HEK293T (cell line): ENCODE measurements around the gene NOP53.

Experiments
- CTCF ChIA-PET: fragments of 350-600 bp; formaldehyde crosslinking; extraction: SDS; loops from one replicate; lab custom pipeline; 2021; ENCODE audit warnings: antibody characterized with exemption, inconsistent platforms; lab: Yijun Ruan, JAX
- POLR2A ChIA-PET: fragments of 350-600 bp; formaldehyde crosslinking; extraction: SDS; loops from one replicate; lab custom pipeline; 2020; ENCODE audit warnings: antibody characterized with exemption, inconsistent platforms; lab: Yijun Ruan, JAX
- DNase-seq: peaks from one replicate; pipeline ENCODE4 v3.0.0; 2012; ENCODE audit warnings: mixed read lengths; ENCODE audit errors: extremely low spot score
- ARNT ChIP-seq: fragments of 450-650 bp; IDR thresholded peaks from 2 replicates; pipeline ENCODE4 v1.6.1; 2017; ENCODE audit warnings: mild to moderate bottlenecking
- BHLHE40 ChIP-seq: fragments of 450-650 bp; IDR thresholded peaks from 2 replicates; pipeline ENCODE4 v1.6.1; 2016; ENCODE audit warnings: mild to moderate bottlenecking, moderate library complexity, borderline replicate concordance
- CTBP1 ChIP-seq: fragments of 450-650 bp; IDR thresholded peaks from 2 replicates; pipeline ENCODE4 v1.6.1; 2016; ENCODE audit warnings: borderline replicate concordance
- ELF4 ChIP-seq: fragments of 450-650 bp; IDR thresholded peaks from 2 replicates; pipeline ENCODE4 v1.6.1; 2017; ENCODE audit warnings: antibody characterized with exemption
- FOXA1 ChIP-seq: fragments of 450-650 bp; IDR thresholded peaks from 2 replicates; pipeline ENCODE4 v1.6.1; 2016; ENCODE audit warnings: mild to moderate bottlenecking
- FOXK2 ChIP-seq: fragments of 450-650 bp; IDR thresholded peaks from 2 replicates; pipeline ENCODE4 v1.6.1; 2016; ENCODE audit warnings: mild to moderate bottlenecking
- FOXM1 ChIP-seq: fragments of 450-650 bp; IDR thresholded peaks from 2 replicates; pipeline ENCODE4 v1.6.1; 2017; ENCODE audit warnings: mild to moderate bottlenecking, borderline replicate concordance
- HDGF ChIP-seq: fragments of 450-650 bp; IDR thresholded peaks from 2 replicates; pipeline ENCODE4 v1.6.1; 2017; ENCODE audit warnings: antibody characterized with exemption, borderline replicate concordance
- L3MBTL2 ChIP-seq: fragments of 450-650 bp; conservative IDR thresholded peaks from 2 replicates; pipeline ENCODE4 v1.6.1; 2016; ENCODE audit warnings: mild to moderate bottlenecking
- LEF1 ChIP-seq: fragments of 450-650 bp; IDR thresholded peaks from 2 replicates; pipeline ENCODE4 v1.6.1; 2017; ENCODE audit warnings: mild to moderate bottlenecking, borderline replicate concordance
- NFRKB ChIP-seq: fragments of 450-650 bp; IDR thresholded peaks from 2 replicates; pipeline ENCODE4 v1.6.1; 2016; ENCODE audit warnings: mild to moderate bottlenecking, moderate library complexity
- SP1 ChIP-seq: fragments of 450-650 bp; IDR thresholded peaks from 2 replicates; pipeline ENCODE4 v1.6.1; 2017
- SUZ12 ChIP-seq: fragments of 450-650 bp; IDR thresholded peaks from 2 replicates; pipeline ENCODE4 v1.6.1; 2016; ENCODE audit warnings: mild to moderate bottlenecking
- TARDBP ChIP-seq: fragments of 450-650 bp; IDR thresholded peaks from 2 replicates; pipeline ENCODE4 v1.6.1; 2016
- ZNF384 ChIP-seq: fragments of 450-650 bp; IDR thresholded peaks from 2 replicates; pipeline ENCODE4 v1.6.1; 2016
- TF ChIP-seq, protein P1 (sequence below): fragments of 450-650 bp; IDR thresholded peaks from 2 replicates; pipeline ENCODE4 v1.6.1; 2016

The NOP53 gene

DNA sequence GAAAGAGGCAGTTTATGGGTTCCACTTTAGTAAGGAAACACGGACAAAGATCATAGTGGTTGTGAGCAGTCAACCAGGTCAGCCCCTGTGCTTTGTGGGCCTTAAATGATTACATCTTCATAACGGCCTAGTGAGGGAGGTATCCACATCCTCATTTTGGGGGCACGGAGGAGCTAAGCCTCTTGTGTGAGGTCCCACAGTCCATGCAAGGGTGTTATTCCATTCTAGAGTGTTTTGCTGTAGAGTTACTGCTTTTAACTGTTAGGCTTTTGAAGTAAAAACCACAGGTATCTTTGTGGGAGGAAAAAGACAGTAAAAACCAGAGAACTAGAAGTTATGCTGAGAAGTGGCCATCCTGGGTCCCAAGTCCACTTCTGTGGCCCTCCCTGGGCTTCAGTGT is 4.0 kb downstream of the NOP53 start:
- POLR2A ChIA-PET: no interaction called here

DNA sequence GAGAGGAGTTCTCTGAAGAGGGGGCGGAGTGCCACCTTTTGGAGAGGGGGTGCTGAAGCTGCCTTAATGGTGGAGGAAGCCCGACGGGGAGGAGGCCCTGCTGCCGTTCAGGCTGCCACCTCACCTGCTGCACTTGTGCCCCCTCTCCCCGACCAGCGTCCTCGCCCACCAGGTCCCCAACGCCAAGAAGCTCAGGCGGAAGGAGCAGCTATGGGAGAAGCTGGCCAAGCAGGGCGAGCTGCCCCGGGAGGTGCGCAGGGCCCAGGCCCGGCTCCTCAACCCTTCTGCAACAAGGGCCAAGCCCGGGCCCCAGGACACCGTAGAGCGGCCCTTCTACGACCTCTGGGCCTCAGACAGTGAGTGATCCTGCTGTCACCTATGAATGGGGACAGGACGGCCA is 5.4 kb downstream of the NOP53 start:
- CTCF ChIA-PET: no interaction called here
- DNase-seq: no peak
- POLR2A ChIA-PET: no interaction called here
- TF ChIP-seq FOXK2 (no peak), HDGF (no peak), ELF4 (no peak), SP1 (no peak), FOXA1 (no peak), LEF1 (no peak), BHLHE40 (no peak), ARNT (no peak)
- TF ChIP-seq, protein P1, sequence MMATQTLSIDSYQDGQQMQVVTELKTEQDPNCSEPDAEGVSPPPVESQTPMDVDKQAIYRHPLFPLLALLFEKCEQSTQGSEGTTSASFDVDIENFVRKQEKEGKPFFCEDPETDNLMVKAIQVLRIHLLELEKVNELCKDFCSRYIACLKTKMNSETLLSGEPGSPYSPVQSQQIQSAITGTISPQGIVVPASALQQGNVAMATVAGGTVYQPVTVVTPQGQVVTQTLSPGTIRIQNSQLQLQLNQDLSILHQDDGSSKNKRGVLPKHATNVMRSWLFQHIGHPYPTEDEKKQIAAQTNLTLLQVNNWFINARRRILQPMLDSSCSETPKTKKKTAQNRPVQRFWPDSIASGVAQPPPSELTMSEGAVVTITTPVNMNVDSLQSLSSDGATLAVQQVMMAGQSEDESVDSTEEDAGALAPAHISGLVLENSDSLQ: no peak

More for the DNA sequence above, 4.0 kb downstream of the NOP53 start:
- CTCF ChIA-PET: no interaction called here
- TF ChIP-seq BHLHE40 (no peak), L3MBTL2 (no peak), FOXA1 (no peak), FOXM1 (no peak), ZNF384 (no peak), SUZ12 (no peak), SP1 (no peak), FOXK2 (no peak), NFRKB (no peak), TARDBP (no peak)
- TF ChIP-seq, protein P1: no peak
- no peak for DNase-seq

DNA sequence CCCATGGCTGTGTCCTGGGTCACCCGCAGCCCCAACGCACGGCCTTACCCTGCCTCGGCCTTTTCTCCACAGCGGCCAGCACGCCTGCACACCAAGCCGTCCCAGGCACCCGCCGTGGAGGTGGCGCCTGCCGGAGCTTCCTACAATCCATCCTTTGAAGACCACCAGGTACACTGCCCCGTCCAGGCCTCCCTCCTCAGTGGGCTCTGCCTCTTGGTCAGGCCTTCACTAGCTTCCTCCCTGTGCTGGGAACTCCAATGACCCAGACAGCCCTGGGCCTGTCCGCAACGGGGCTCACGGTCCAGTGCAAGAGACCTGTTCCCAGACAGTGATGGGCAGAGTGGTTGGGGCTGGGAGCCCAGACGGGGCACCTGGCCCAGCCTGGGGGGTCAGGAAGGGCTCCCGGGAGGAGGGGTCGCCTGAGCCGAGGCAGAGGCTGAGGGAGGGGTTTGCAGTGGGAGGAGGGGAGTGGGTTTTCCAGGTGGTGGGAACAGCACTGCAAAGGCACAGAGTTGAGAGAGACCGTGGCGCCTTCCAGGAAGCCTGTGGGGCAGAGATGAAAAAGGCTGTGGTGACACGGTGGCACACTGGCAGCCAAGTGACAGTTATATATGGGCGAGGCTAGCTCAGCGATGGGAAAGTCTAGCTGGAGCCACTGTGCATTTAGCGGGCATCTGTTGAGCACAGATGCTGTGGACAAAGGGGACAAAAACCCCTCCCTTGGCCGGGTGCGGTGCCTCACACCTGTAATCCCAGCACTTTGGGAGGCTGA is 7.3 kb downstream of the NOP53 start:
- POLR2A ChIA-PET: no interaction called here
- no peak for TF ChIP-seq ARNT
- no peak for TF ChIP-seq FOXK2
- no peak for TF ChIP-seq LEF1
- TF ChIP-seq HDGF: no peak
- no peak for TF ChIP-seq TARDBP
- TF ChIP-seq FOXA1: no peak
- TF ChIP-seq, protein P1: no peak
- TF ChIP-seq CTBP1: no peak
- TF ChIP-seq ELF4: no peak
- no peak for TF ChIP-seq FOXM1
- TF ChIP-seq ZNF384: no peak
- no peak for TF ChIP-seq SUZ12
- TF ChIP-seq SP1: no peak
- CTCF ChIA-PET: no interaction called here
- DNase-seq: no peak

DNA sequence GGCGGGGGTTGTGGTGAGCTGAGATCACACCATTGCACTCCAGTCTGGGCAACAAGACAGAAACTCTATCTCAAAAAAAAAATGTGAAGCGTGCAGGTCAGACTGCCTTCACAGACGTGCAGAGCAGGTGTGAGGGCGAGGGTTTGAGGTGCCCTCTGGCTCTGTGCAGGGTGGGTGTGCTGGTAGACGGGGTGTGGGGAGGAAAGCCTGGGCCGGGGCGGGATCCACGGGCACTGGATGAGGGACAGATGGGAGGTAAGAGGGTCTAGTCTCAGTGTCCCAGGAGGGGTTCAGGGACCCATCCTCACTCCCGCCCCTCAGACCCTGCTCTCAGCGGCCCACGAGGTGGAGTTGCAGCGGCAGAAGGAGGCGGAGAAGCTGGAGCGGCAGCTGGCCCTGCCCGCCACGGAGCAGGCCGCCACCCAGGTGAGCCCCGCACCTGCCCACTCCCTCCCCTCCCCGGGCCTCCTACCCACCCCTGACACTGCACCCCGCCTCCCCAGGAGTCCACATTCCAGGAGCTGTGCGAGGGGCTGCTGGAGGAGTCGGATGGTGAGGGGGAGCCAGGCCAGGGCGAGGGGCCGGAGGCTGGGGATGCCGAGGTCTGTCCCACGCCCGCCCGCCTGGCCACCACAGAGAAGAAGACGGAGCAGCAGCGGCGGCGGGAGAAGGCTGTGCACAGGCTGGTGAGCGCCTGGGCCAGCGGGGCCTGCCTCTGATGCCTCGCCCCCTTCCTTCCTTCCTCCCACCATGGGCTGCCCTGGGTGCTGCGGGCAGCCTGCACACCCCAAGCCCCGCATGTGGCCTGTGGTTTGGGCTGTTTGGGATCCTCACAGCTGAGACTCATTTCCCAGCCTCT is 9.1 kb downstream of the NOP53 start:
- POLR2A ChIA-PET: no interaction called here
- CTCF ChIA-PET: no interaction called here
- TF ChIP-seq, protein P1: no peak
- TF ChIP-seq FOXM1 (no peak), FOXK2 (no peak), SP1 (no peak), L3MBTL2 (no peak), ARNT (no peak), LEF1 (no peak), BHLHE40 (no peak), NFRKB (no peak), ZNF384 (no peak), SUZ12 (no peak), HDGF (no peak), TARDBP (no peak), CTBP1 (no peak), ELF4 (no peak), FOXA1 (no peak)
- no peak for DNase-seq

DNA sequence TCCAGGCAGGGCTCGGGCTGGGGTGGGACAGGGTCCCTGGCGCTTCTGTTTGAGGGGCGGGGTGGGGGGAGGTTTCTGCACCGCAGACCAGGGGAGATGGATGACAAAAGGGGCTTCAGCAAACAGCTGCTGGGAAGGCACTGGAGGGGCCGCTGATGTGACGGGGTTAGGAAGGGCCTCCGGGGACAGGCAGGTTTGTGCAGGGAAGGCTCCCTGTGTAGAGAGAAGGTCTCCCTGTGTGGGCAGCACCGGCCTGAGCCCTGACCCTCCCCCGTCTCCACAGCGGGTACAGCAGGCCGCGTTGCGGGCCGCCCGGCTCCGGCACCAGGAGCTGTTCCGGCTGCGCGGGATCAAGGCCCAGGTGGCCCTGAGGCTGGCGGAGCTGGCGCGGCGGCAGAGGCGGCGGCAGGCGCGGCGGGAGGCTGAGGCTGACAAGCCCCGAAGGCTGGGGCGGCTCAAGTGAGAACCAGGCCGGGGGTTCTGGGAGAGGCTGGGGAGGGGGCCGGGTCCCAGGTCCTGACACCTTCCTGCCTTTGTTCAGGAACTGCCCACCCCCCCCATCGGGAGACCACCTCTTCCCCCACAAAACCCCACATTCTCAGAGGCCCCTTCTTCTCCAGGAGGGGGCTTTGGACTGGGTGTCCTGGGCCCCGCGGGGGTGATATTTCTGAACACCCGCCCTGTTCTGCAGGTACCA is 9.9 kb downstream of the NOP53 start:
- POLR2A ChIA-PET: no interaction called here
- TF ChIP-seq NFRKB: no peak
- no peak for TF ChIP-seq ZNF384
- no peak for TF ChIP-seq SUZ12
- TF ChIP-seq HDGF: no peak
- no peak for TF ChIP-seq FOXA1
- TF ChIP-seq TARDBP: no peak
- TF ChIP-seq, protein P1: no peak
- TF ChIP-seq BHLHE40: no peak
- no peak for TF ChIP-seq L3MBTL2
- CTCF ChIA-PET: no interaction called here
- DNase-seq: no peak
